GM19438 (cell line): ENCODE data around the gene KIFC3.
"Not testable (repeated sequence)": the region's sequence is repeated elsewhere in the genome, so short reads cannot be mapped to it uniquely, and the experiment has no call there.

Experiments used
- ATAC-seq: cut with Tn5 transposase; IDR thresholded peaks from one replicate; pipeline ENCODE4 v1.9.1; 2021; ENCODE audit warnings: low read depth; ENCODE audit not compliant: unreplicated experiment

Gene KIFC3

GRCh38 chr16:57728336-57729181 lies 73.7 kb downstream of the KIFC3 start:
- ATAC-seq = no peak

GRCh38 chr16:57727610-57728009 lies 74.7 kb downstream of the KIFC3 start:
- ATAC-seq = no peak

GRCh38 chr16:57726433-57726947 lies 75.8 kb downstream of the KIFC3 start:
- ATAC-seq = no peak

GRCh38 chr16:57725976-57726375 lies 76.3 kb downstream of the KIFC3 start:
- no peak for ATAC-seq

- ATAC-seq = no peak
These were observed 76.7 kb downstream of the KIFC3 start for GRCh38 chr16:57725554-57725953.

GRCh38 chr16:57725151-57725550 lies 77.1 kb downstream of the KIFC3 start:
- ATAC-seq = no peak

GRCh38 chr16:57724531-57724930 lies 77.8 kb downstream of the KIFC3 start:
- no peak for ATAC-seq

- no peak for ATAC-seq
These were observed 79.1 kb downstream of the KIFC3 start for GRCh38 chr16:57723170-57723569.

GRCh38 chr16:57722651-57723050 lies 79.6 kb downstream of the KIFC3 start:
- no peak for ATAC-seq

- no peak for ATAC-seq
These were observed 80.1 kb downstream of the KIFC3 start for GRCh38 chr16:57722210-57722499.

- ATAC-seq = no peak
These were observed 80.7 kb downstream of the KIFC3 start for GRCh38 chr16:57721356-57722209.

- ATAC-seq = no peak
These were observed 82.1 kb downstream of the KIFC3 start for GRCh38 chr16:57720142-57720575.

GRCh38 chr16:57714047-57714446 lies 88.2 kb downstream of the KIFC3 start:
- ATAC-seq = no peak

- no peak for ATAC-seq
These were observed 88.7 kb downstream of the KIFC3 start for GRCh38 chr16:57713596-57713995.

- ATAC-seq = not testable (repeated sequence)
These were observed 89.7 kb downstream of the KIFC3 start for GRCh38 chr16:57712569-57712968.

- no peak for ATAC-seq
These were observed 90.3 kb downstream of the KIFC3 start for GRCh38 chr16:57711993-57712392.

- no peak for ATAC-seq
These were observed 90.9 kb downstream of the KIFC3 start for GRCh38 chr16:57711346-57711745.

- no peak for ATAC-seq
These were observed 92.6 kb downstream of the KIFC3 start for GRCh38 chr16:57709663-57710062.
